ENCODE results near the gene ANTXR1.

ANTXR1 gene

DNA sequence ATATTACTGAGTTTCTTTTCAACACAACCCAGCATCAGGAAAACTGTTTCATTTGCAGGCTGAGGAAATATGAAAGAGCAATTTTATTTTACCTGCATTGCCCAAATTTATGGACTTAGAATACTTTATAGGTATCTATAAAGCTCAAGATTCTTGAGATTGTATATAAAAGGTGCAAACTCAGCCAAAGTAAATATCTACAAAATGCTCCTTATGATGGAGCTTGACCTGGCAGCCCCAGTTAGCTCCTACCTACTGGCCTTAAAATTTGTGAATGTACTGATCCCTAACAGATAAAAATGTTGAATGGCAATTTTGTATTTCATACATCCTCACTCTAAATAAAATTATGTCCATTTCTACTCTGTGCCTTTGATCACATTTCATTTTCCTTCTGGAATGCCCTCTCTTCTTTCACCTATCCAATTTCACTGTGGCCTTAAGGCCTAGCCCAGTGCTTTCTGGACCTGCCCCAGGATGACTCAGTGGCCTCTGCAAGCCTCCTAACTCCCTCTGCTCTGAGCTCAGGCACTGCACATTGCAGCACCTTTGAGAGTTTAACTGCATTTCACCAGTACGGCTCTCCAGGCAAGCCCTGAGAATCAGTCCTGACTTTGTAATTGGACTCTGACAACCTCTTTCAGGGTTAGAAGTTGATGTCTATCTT is 125.9 kb downstream of the ANTXR1 start:
- no peak for DNase-seq

- DNase-seq, result no peak
Measured at GRCh38 chr2:69139778-69140670, 127.0 kb downstream of the ANTXR1 start.

DNA sequence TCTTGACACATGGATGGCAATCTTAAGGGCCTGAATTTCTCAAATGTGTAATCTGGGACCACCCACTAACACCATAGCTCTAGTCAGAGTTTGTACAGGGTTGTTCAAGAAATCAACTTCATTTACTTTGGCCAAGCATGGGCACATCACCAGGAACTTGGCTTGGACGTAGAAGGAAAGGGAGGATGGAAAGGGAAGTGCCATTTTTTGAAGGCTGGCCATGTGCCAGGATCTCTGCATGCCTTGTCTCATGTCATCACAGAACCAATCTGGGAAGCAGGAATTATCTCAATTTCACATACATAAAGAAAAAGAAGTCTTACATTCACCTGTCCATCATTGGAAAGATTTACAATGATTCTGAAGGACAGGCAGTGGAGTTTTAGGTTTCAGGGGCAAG is 128.1 kb downstream of the ANTXR1 start:
- no peak for DNase-seq

DNA sequence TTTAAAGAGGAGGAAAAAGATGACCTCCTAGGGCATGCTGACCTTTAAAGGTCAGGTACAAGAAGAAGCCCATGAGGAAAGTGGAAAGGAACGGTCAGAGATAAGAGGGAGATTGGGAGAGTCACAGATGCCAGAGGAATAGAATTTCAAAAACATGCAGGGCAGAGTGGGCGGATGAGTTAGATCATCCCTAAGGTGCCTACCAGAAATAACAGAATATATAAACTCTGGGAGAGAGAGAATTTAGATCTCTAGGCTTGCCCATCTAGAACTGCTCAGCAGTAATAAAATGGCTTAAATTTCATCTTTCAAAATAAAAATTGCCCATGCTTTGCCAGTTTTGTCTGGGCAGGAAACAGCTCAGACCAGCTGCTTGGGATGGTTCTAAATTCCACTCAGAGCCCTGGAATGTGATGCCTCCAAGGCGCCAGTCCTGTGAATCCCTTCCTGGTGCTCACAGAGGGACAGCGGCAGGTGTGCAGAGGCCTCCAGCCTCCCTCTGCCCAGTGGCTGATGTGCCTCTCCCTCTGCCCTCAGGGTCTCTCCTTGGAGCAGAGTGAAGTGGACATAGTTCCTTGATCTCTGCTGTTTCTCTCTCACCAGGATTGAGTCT is 130.9 kb downstream of the ANTXR1 start:
- no peak for DNase-seq

GRCh38 chr2:69145204-69145603 is 132.2 kb downstream of the ANTXR1 start:
- DNase-seq, result no peak

- no peak for DNase-seq
Measured at GRCh38 chr2:69147841-69148533, 135.0 kb downstream of the ANTXR1 start.

GRCh38 chr2:69149631-69150215 is 136.7 kb downstream of the ANTXR1 start:
- no peak for DNase-seq

DNA sequence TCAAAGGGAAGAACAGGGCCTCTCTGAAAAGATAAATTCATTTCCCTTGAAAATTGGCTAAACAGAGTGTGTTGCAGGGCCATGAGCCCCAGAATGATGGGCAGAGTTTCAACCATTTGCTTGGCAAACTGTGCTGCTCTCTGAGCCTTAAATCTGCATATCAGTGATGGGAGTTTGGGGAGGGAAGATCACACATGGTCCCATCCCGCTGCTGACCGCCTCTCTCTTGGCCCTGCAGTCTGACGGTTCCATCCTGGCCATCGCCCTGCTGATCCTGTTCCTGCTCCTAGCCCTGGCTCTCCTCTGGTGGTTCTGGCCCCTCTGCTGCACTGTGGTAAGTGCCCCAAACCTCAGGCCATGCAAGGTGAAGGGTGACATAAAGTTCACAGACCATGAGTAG is 139.0 kb downstream of the ANTXR1 start:
- DNase-seq, result no peak

GRCh38 chr2:69152847-69153583 is 140.0 kb downstream of the ANTXR1 start:
- DNase-seq, result no peak

DNA sequence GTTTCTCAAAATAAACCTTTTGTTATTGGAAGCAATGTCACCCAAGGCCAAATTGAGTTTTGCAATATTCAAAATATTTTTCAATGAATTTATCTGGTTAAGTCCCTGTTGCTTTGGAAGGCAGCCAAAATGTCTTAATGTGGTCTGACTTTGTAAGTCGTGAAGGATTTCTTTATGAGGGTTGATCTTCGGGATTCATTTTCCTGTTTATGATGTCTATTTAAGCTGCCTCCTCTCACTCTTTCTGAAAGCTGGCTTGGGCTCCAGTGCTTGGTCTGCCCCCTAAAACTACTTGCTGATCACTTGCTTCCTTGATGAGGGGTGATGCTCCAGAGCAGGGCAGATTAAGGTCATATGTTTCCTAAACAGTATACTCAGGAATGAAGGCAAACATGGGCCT is 141.1 kb downstream of the ANTXR1 start:
- no peak for DNase-seq

DNA sequence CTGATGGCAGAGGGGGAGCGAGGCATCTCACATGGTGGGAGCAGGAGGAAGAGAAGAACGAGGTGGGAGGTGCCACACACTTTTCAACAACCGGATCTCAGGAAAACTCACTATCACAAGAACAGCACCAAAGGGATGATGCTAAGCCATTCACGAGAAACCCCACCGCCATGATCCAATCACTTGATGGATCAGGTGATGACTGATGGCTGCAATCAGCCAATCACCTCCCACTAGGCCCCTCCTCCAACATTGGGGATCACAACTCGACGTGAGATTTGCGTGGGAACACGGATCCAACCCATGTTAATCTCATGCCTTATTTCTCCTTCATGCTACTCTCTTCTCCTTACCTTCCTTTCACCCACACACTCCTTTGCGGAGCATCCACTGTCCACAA is 143.6 kb downstream of the ANTXR1 start:
- no peak for DNase-seq

- no peak for DNase-seq
Measured at GRCh38 chr2:69157441-69157840, 144.5 kb downstream of the ANTXR1 start.

DNA sequence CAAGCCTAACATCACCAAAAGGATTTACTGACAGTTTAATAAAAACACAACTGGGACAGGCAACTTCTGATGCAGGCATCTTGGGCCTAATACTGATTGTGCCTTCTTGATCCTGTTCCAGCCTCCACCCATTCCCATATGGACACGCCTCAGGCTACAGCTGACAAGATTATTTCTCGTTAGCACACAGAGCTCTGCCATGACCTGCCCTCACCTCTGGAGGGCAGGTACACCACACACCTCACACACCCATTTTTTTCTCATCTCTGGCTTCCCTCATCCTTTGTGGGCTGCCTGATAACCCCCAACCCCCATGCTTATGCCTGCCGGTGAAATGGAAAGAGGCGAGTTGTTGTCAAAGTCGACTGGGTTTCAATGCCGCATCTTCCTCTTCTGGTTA is 147.0 kb downstream of the ANTXR1 start:
- no peak for DNase-seq

GRCh38 chr2:69162057-69162456 is 149.1 kb downstream of the ANTXR1 start:
- no peak for DNase-seq

DNA sequence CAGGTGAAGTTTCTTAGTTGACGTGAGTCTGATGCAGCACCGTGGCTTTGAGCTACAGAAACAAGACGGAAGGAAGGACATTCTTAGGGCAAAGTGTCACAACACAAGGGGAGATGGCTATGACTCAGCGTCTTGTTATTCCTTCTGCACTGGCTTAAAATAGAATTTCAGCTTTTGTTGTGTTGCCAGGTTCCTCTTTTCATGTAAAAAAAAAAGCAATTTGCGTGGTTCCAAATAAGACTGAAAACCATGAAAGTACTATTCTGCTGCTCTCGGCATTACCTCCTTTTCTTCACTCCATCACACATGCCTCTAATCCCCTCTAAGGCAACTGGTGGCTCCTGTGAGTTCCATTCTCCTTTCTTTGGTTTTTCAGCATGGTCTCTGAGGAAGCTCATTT is 150.1 kb downstream of the ANTXR1 start:
- DNase-seq, result no peak

DNA sequence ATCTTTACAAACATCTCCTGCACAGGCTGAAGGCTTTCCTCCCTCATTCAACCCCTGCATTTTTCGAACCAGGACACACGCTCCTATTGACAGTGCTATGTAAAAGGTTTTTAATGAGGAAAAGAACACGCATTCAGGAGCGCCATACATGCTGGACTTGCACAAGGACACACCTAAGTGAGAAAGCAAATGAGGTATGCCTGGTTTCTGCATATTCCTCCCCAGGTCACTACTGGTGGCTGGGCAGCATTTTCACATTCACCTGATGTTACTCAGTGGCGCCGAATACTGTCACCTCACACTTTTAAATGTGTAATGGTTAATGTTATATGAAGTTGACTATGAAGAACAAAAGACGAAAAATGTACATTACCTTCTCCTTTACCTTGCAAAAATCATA is 150.6 kb downstream of the ANTXR1 start:
- DNase-seq, result no peak

DNA sequence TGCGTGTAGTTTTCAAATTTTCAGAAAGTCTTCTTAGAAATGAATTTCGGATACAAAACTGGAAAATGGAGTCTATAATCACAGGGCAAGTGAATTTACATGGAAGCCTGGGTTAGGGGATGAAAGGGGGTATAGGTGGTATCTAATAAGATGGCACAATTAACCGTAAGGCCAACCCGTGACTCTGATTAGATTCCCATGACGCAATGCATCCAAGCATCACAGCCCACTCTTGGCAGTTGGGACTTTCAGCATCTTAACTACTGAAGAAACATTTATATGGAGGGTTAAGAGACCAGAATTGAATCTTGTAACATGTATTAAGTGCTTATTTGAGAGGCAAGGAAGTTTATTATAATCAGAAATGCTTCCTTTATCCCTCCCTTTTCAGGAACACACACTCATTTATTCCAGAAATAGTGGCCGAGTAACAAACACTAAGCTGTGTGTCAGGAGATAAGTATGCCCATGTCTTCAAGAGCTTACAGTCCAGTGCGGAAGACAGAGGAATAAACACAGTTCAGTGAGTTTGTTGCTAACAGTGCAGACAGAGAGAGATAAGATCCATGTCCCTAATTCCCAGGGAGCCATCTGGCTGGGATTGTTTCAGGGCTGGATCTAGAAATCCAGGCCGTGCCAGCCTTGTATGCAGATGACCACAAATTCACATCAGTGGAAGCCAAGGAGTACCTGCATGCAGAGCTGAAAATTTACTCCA is 151.2 kb downstream of the ANTXR1 start:
- DNase-seq, result no peak

- DNase-seq, result no peak
Measured at GRCh38 chr2:69165091-69165880, 152.3 kb downstream of the ANTXR1 start.

DNA sequence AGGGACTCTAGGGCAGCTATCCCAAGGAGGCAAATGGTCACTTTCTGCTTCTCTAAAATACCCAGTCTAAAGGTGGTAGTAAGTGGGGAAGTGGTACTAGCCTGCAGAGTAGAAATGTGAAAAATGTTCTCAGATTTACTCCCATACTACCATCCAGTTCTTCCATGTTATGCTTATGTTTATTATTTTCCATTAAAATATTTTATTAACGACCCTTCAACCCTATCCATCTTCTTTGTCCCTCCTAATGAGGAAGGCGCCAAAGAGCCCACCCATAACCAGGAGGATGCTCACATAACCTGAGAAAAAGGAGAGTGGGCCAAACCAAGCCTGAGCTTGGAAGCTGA is 153.5 kb downstream of the ANTXR1 start:
- DNase-seq, result no peak

GRCh38 chr2:69166812-69167468 is 154.0 kb downstream of the ANTXR1 start:
- no peak for DNase-seq

Measured in activated CD4-positive, alpha-beta T cell treated with anti-CD3 and anti-CD28 coated beads, Interleukin-2, amount 50 U/mL, for 1 hour (primary cell).